ENCODE data around the gene PCDH15. TPM values are rescaled to one million over a fixed set of nuclear protein-coding genes. Genes with fewer than 3 reads are reported as not detected.

PCDH15 gene
- total RNA-seq, 1 experiment from 2014 or later = 0.61 TPM

- no peak overlapping the region for H3T11ph ChIP-seq (ENCODE audit: low read length)
- no peaks in the 10 kb centered on the region for H4K20me1 ChIP-seq (ENCODE audit: control insufficient read depth, insufficient read depth, insufficient read length)
- H3K79me1 ChIP-seq (ENCODE audit: insufficient read depth, low read depth, low read length, poor library complexity, severe bottlenecking) = no peaks in the 10 kb centered on the region
- no peak overlapping the region for H4K5ac ChIP-seq (ENCODE audit: insufficient read length, low read depth, low read length)
- H4K8ac ChIP-seq (replicated peaks; ENCODE audit: insufficient read length, low read depth, low read length) = no peak overlapping the region
- DNase-seq = no peak
- no peak overlapping the region for H2BK5ac ChIP-seq (ENCODE audit: insufficient read length, low read length)
- no peak overlapping the region for H2BK120ac ChIP-seq (ENCODE audit: low read depth, low read length, poor library complexity, severe bottlenecking)
- H2BK12ac ChIP-seq (ENCODE audit: insufficient read length, low read depth, low read length) = no peak overlapping the region
- no peaks in the 10 kb centered on the region for H3K27me3 ChIP-seq (ENCODE audit: insufficient read depth, low read length)
- Mint-ChIP-seq H3K4me3 (no peak overlapping the region), H3K36me3 (ENCODE audit: insufficient read depth in 1 of 3, low read depth in 3 of 3) (no peaks in the 10 kb centered on the region), H3K27me3 (ENCODE audit: low read depth) (no peaks in the 10 kb centered on the region), H3K27ac (no peak overlapping the region), H3K9me3 (no peaks in the 10 kb centered on the region; a peak in 1 of 5 replicates), H3K4me1 (no peaks in the 10 kb centered on the region)
- WGBS (ENCODE audit: extremely low coverage, insufficient read length, low lambda C conversion rate) = no CpG with 5 or more reads among the region's 5 CpGs
- no peak overlapping the region for H2AFZ ChIP-seq (ENCODE audit: low read length)
- no peak overlapping the region for H2BK15ac ChIP-seq (ENCODE audit: low read depth, low read length)
- no peak for TF ChIP-seq CTCF (conservative IDR thresholded peaks at IDR 0.05)
- no peak overlapping the region for H3K23ac ChIP-seq (ENCODE audit: insufficient read length, low read depth, low read length)
- no peak overlapping the region for H3K56ac ChIP-seq (ENCODE audit: insufficient read length, low read depth, low read length)
- no peak overlapping the region for H4K91ac ChIP-seq (ENCODE audit: insufficient read length, low read depth, low read length)
- H3K4me2 ChIP-seq (ENCODE audit: insufficient read depth, insufficient read length, low read length) = no peak overlapping the region
- no peak overlapping the region for H3K27ac ChIP-seq (ENCODE audit: insufficient read length, low read depth, low read length)
- H3K18ac ChIP-seq (ENCODE audit: insufficient read length, low read depth, low read length) = no peak overlapping the region
- no peak overlapping the region for H2BK20ac ChIP-seq (ENCODE audit: low read depth, low read length, poor library complexity, severe bottlenecking)
- H2AK5ac ChIP-seq (ENCODE audit: insufficient read length, low read length) = no peak overlapping the region
- H3K79me2 ChIP-seq (ENCODE audit: insufficient read depth, low read length) = no peaks in the 10 kb centered on the region
- H3K9me3 ChIP-seq (ENCODE audit: control insufficient read depth, low read depth, low read length) = no peaks in the 10 kb centered on the region
- H3K4me1 ChIP-seq (ENCODE audit: insufficient read depth, low read length) = no peaks in the 10 kb centered on the region
- H3K4ac ChIP-seq (ENCODE audit: low read depth, low read length) = no peak overlapping the region
- no peak overlapping the region for H3K14ac ChIP-seq (ENCODE audit: insufficient read depth, low read length)
- no peaks in the 10 kb centered on the region for H3K23me2 ChIP-seq (ENCODE audit: insufficient read length, low read depth, low read length, poor library complexity, severe bottlenecking)
- no peak overlapping the region for H3K9ac ChIP-seq (ENCODE audit: extremely low read depth, insufficient read length, low read length)
Observed at GRCh38 chr10:54026340-54026739, 774.7 kb downstream of the PCDH15 start.

Measured in H9 (cell line).